ENCODE measurements around the gene HSD3B7.

HSD3B7 gene

DNA sequence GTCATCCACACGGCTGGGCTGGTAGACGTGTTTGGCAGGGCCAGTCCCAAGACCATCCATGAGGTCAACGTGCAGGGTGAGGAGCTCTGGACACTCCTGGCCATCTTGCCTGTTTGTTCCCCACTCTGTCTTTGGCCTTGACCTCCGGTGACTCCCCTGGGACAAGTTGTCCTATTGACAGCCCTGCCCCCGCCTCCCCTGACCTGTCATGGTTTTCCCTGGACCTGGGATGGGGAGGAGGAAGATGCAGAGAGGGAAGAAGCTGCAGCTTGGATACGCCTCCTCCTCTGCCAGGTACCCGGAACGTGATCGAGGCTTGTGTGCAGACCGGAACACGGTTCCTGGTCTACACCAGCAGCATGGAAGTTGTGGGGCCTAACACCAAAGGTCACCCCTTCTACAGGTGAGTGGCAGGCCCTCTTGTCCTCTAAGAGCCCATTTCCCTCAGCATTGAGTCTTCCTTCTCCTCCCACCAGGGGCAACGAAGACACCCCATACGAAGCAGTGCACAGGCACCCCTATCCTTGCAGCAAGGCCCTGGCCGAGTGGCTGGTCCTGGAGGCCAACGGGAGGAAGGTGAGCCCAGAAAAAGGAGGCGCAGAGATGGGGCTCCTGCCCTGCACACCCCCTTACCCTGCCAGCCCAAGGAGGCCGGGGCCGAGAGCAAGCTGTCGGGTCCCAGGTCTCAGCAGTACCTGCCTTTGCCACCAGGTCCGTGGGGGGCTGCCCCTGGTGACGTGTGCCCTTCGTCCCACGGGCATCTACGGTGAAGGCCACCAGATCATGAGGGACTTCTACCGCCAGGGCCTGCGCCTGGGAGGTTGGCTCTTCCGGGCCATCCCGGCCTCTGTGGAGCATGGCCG is 1.4 kb downstream of the HSD3B7 start:
- Histone ChIP-seq H3K9me3 (ENCODE audit: control extremely low read depth in 1 of 5, control insufficient read depth in 4 of 5, insufficient read depth in 2 of 5, low read depth in 1 of 5, low read length in 4 of 5) (no peaks in the 10 kb centered on the region), H3K27ac (ENCODE audit: insufficient read depth in 1 of 2, low read depth in 1 of 2, low read length in 2 of 2, poor library complexity in 1 of 2, severe bottlenecking in 2 of 2) (no peak overlapping the region), H3K4me3 (ENCODE audit: control insufficient read depth in 1 of 7, extremely low read depth in 1 of 7, insufficient read depth in 4 of 7, low read depth in 2 of 7, low read length in 6 of 7) (no peak overlapping the region), H3K36me3 (ENCODE audit: control insufficient read depth in 4 of 4, insufficient read depth in 4 of 4, low read length in 3 of 4) (peaks cover 7 to 43% (median 27%) of the 10 kb centered on the region in 4 experiments), H3K27me3 (replicated peaks in 2 of 5; ENCODE audit: control insufficient read depth in 4 of 5, insufficient read depth in 5 of 5, low read length in 4 of 5) (no peaks in the 10 kb centered on the region), H3K4me1 (ENCODE audit: control extremely low read depth in 1 of 4, control insufficient read depth in 4 of 4, insufficient read depth in 4 of 4, low read length in 3 of 4) (peaks cover 0 to 21% (median 11%) of the 10 kb centered on the region in 4 experiments)
- ChIA-PET POLR2A (no interaction called here), CTCF (interaction anchor here (0.8 to 5.4 kb wide), 19 partner anchors 11 to 312 kb away, joined by 3 to 40 read pairs (median 7); partner anchors contain the start of gene VKORC1)
- 99% methylated on average over 19 of the region's 29 CpGs for WGBS (ENCODE audit: insufficient coverage)
- DNase-seq, result no peak

DNA sequence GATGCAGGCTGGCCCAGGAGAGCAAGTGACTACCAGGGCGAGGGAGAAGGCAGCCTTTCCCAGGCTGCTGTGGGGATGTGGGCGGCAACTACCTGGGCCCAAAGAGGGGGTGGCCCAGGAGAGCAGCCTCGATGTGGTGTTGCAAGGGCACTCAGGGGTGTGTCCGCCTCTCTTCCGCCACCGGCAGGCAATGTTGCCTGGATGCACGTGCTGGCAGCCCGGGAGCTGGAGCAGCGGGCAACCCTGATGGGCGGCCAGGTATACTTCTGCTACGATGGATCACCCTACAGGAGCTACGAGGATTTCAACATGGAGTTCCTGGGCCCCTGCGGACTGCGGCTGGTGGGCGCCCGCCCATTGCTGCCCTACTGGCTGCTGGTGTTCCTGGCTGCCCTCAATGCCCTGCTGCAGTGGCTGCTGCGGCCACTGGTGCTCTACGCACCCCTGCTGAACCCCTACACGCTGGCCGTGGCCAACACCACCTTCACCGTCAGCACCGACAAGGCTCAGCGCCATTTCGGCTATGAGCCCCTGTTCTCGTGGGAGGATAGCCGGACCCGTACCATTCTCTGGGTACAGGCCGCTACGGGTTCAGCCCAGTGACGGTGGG is 2.7 kb downstream of the HSD3B7 start:
- DNase-seq, result no peak

DNA sequence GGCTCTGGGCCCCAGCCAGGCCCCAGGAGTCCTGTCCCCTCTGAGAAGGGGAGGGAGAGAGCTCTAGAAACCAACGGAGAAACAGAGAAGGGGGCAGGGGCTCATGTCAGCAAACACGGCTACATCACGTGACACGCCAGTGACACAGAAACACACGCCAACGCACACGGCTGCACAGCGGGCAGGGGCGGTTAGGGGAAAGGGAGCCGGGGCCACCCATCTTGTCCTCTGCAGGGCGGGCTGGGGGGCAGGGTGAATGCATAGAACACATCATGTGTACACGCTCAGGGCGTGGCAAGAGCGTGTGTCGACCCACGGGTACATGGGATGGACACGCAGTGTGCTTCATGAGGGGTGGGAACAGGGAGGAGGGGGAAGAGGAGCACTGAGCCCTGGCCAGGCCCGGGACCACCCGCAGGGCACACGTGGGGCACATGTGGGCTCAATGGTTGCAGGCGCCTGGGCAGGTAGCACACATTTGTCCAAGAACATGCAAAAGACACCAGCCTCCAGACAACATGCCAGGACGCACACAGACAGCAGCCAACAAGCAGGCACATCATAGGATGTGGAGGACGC is 4.6 kb downstream of the HSD3B7 start:
- CTCF ChIA-PET, result no interaction called here
- no peak overlapping the region for H3K27ac ChIP-seq (ENCODE audit: insufficient read depth in 1 of 2, low read depth in 1 of 2, low read length in 2 of 2, poor library complexity in 1 of 2, severe bottlenecking in 2 of 2)
- POLR2A ChIA-PET, result no interaction called here
- no peaks in the 10 kb centered on the region for H3K9me3 ChIP-seq (ENCODE audit: control extremely low read depth in 1 of 5, control insufficient read depth in 4 of 5, insufficient read depth in 2 of 5, low read depth in 1 of 5, low read length in 4 of 5)
- H3K36me3 ChIP-seq (ENCODE audit: control insufficient read depth in 4 of 4, insufficient read depth in 4 of 4, low read length in 3 of 4), result peaks cover 0 to 13% (median 4%) of the 10 kb centered on the region in 4 experiments
- peaks cover 0 to 24% (median 20%) of the 10 kb centered on the region in 4 experiments for H3K4me1 ChIP-seq (ENCODE audit: control extremely low read depth in 1 of 4, control insufficient read depth in 4 of 4, insufficient read depth in 4 of 4, low read length in 3 of 4)
- H3K4me3 ChIP-seq (ENCODE audit: control insufficient read depth in 1 of 7, extremely low read depth in 1 of 7, insufficient read depth in 4 of 7, low read depth in 2 of 7, low read length in 6 of 7), result no peak overlapping the region
- H3K27me3 ChIP-seq (replicated peaks in 2 of 5; ENCODE audit: control insufficient read depth in 4 of 5, insufficient read depth in 5 of 5, low read length in 4 of 5), result no peaks in the 10 kb centered on the region
- DNase-seq, result no peak
- 96% methylated on average over 23 of the region's 23 CpGs for WGBS (ENCODE audit: insufficient coverage)

More for the DNA sequence above, 2.7 kb downstream of the HSD3B7 start:
- H3K36me3 ChIP-seq (ENCODE audit: control insufficient read depth in 4 of 4, insufficient read depth in 4 of 4, low read length in 3 of 4), result peaks cover 2 to 31% (median 17%) of the 10 kb centered on the region in 4 experiments
- H3K27me3 ChIP-seq (replicated peaks in 2 of 5; ENCODE audit: control insufficient read depth in 4 of 5, insufficient read depth in 5 of 5, low read length in 4 of 5), result no peaks in the 10 kb centered on the region
- ChIA-PET CTCF (interaction anchor here (1.2 to 3.0 kb wide), 2 partner anchors 14 to 111 kb away, joined by 3 to 7 read pairs; no protein-coding TSS in a partner anchor), POLR2A (no interaction called here)
- no peaks in the 10 kb centered on the region for H3K9me3 ChIP-seq (ENCODE audit: control extremely low read depth in 1 of 5, control insufficient read depth in 4 of 5, insufficient read depth in 2 of 5, low read depth in 1 of 5, low read length in 4 of 5)
- no peak overlapping the region for H3K27ac ChIP-seq (ENCODE audit: insufficient read depth in 1 of 2, low read depth in 1 of 2, low read length in 2 of 2, poor library complexity in 1 of 2, severe bottlenecking in 2 of 2)
- peaks cover 0 to 27% (median 18%) of the 10 kb centered on the region in 4 experiments for H3K4me1 ChIP-seq (ENCODE audit: control extremely low read depth in 1 of 4, control insufficient read depth in 4 of 4, insufficient read depth in 4 of 4, low read length in 3 of 4)
- no peak overlapping the region for H3K4me3 ChIP-seq (ENCODE audit: control insufficient read depth in 1 of 7, extremely low read depth in 1 of 7, insufficient read depth in 4 of 7, low read depth in 2 of 7, low read length in 6 of 7)
- WGBS (ENCODE audit: insufficient coverage), result 96% methylated on average over 30 of the region's 30 CpGs

DNA sequence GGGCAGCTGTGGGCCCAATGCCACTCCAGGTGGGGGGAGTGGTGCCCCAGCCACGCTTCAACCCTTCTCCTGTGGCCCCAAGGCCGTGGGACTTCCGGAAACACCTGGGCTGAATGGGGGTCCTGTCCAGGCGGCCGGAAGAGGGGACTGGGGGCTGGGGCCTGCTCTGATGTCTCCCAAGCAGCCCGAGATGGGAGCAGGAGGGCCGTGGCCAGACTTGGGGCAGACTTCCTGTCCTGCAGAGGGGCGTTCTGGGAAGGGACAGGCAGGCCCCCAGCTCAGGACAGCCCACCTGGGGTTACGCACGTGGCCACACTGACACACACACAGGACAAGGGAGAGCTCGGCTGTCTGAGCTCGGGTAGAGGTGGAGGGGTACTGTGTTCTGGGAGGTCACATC is 5.1 kb downstream of the HSD3B7 start:
- H3K27ac ChIP-seq (ENCODE audit: insufficient read depth in 1 of 2, low read depth in 1 of 2, low read length in 2 of 2, poor library complexity in 1 of 2, severe bottlenecking in 2 of 2), result no peak overlapping the region
- ChIA-PET CTCF (no interaction called here), POLR2A (no interaction called here)
- H3K27me3 ChIP-seq (replicated peaks in 2 of 5; ENCODE audit: control insufficient read depth in 4 of 5, insufficient read depth in 5 of 5, low read length in 4 of 5), result no peaks in the 10 kb centered on the region
- H3K36me3 ChIP-seq (ENCODE audit: control insufficient read depth in 4 of 4, insufficient read depth in 4 of 4, low read length in 3 of 4), result peaks cover 0 to 9% (median 4%) of the 10 kb centered on the region in 4 experiments
- no peak for DNase-seq
- H3K4me3 ChIP-seq (ENCODE audit: control insufficient read depth in 1 of 7, extremely low read depth in 1 of 7, insufficient read depth in 4 of 7, low read depth in 2 of 7, low read length in 6 of 7), result no peak overlapping the region
- no peaks in the 10 kb centered on the region for H3K9me3 ChIP-seq (ENCODE audit: control extremely low read depth in 1 of 5, control insufficient read depth in 4 of 5, insufficient read depth in 2 of 5, low read depth in 1 of 5, low read length in 4 of 5)
- 94% methylated on average over 10 of the region's 12 CpGs for WGBS (ENCODE audit: insufficient coverage)
- peaks cover 0 to 19% (median 17%) of the 10 kb centered on the region in 4 experiments for H3K4me1 ChIP-seq (ENCODE audit: control extremely low read depth in 1 of 4, control insufficient read depth in 4 of 4, insufficient read depth in 4 of 4, low read length in 3 of 4)

DNA sequence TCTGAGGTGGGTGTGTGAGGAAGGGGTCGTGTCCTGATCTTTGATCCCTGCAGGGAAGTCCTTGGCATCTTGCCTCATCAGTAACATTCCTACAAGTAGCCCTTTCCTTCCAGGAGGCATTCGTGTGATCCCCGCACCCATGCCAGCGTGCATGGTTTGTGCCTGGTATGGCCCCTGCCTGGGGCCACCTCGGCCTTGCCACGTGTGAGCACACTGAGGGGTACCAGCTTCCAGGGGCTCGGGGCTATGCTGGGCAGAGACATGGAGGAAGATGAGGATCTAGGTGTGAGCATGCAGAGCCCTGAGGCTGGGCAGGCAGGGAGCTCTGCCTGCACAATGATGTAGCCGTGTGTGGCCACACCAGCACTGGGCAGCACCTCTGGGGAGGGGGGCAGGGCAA is 6.0 kb downstream of the HSD3B7 start:
- Histone ChIP-seq H3K36me3 (ENCODE audit: control insufficient read depth in 4 of 4, insufficient read depth in 4 of 4, low read length in 3 of 4) (peaks cover 0 to 8% (median under 1%) of the 10 kb centered on the region in 4 experiments), H3K27ac (ENCODE audit: insufficient read depth in 1 of 2, low read depth in 1 of 2, low read length in 2 of 2, poor library complexity in 1 of 2, severe bottlenecking in 2 of 2) (no peak overlapping the region), H3K4me3 (ENCODE audit: control insufficient read depth in 1 of 7, extremely low read depth in 1 of 7, insufficient read depth in 4 of 7, low read depth in 2 of 7, low read length in 6 of 7) (no peak overlapping the region), H3K27me3 (replicated peaks in 2 of 5; ENCODE audit: control insufficient read depth in 4 of 5, insufficient read depth in 5 of 5, low read length in 4 of 5) (no peaks in the 10 kb centered on the region), H3K9me3 (ENCODE audit: control extremely low read depth in 1 of 5, control insufficient read depth in 4 of 5, insufficient read depth in 2 of 5, low read depth in 1 of 5, low read length in 4 of 5) (no peaks in the 10 kb centered on the region), H3K4me1 (ENCODE audit: control extremely low read depth in 1 of 4, control insufficient read depth in 4 of 4, insufficient read depth in 4 of 4, low read length in 3 of 4) (peaks cover 0 to 18% (median 12%) of the 10 kb centered on the region in 4 experiments)
- no peak for DNase-seq
- 78% methylated on average over 6 of the region's 8 CpGs for WGBS (ENCODE audit: insufficient coverage)
- POLR2A ChIA-PET, result no interaction called here
- CTCF ChIA-PET, result no interaction called here

DNA sequence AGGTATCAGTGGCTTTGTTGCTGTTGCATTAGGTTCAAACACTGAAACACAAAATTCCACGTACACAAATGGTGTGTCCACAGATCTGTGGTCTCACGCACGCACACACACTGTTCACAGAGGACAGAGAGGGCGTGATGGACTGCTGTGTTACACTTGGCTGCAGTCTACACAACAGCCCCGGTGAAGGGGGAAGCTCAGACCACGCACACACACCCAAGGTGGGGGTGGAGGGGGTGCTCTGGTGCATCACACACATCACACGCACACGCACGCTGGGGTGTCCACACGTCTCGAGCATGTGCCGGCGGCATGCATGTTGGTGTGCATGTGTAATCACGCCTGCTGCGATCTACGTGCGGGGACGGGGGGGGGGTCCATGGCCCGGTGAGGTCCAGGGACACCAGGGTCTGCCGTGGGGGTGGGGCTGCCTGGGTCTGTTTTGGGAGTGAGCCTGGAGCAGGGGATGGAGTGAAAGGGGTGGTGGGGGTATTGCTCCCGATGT is 7.3 kb downstream of the HSD3B7 start:
- Histone ChIP-seq H3K4me1 (ENCODE audit: control extremely low read depth in 1 of 4, control insufficient read depth in 4 of 4, insufficient read depth in 4 of 4, low read length in 3 of 4) (peaks cover 0 to 28% (median 21%) of the 10 kb centered on the region in 4 experiments), H3K4me3 (ENCODE audit: control insufficient read depth in 1 of 7, extremely low read depth in 1 of 7, insufficient read depth in 4 of 7, low read depth in 2 of 7, low read length in 6 of 7) (no peak overlapping the region), H3K9me3 (ENCODE audit: control extremely low read depth in 1 of 5, control insufficient read depth in 4 of 5, insufficient read depth in 2 of 5, low read depth in 1 of 5, low read length in 4 of 5) (no peaks in the 10 kb centered on the region), H3K27ac (ENCODE audit: insufficient read depth in 1 of 2, low read depth in 1 of 2, low read length in 2 of 2, poor library complexity in 1 of 2, severe bottlenecking in 2 of 2) (no peak overlapping the region), H3K27me3 (replicated peaks in 2 of 5; ENCODE audit: control insufficient read depth in 4 of 5, insufficient read depth in 5 of 5, low read length in 4 of 5) (no peaks in the 10 kb centered on the region), H3K36me3 (ENCODE audit: control insufficient read depth in 4 of 4, insufficient read depth in 4 of 4, low read length in 3 of 4) (peaks cover 0 to 5% (median 0%) of the 10 kb centered on the region in 4 experiments)
- WGBS (ENCODE audit: insufficient coverage), result 83% methylated on average over 6 of the region's 21 CpGs
- ChIA-PET POLR2A (no interaction called here), CTCF (interaction anchor here (1.2 kb wide), 1 partner anchor 13 kb away, joined by 3 read pairs; no protein-coding TSS in a partner anchor)
- peak in 1 of 3 donors; percentile 49 for DNase-seq
